Left ventricle myocardium inferior (tissue), 1 donor: ENCODE results near the gene UST. TPM values are rescaled to one million over a fixed set of nuclear protein-coding genes. Genes with fewer than 3 reads are reported as not detected.

ENCODE experiments used
- DNase-seq: peaks from one replicate; pipeline ENCODE4 v3.0.0-alpha.2; 2020
- H3K27ac ChIP-seq: fragments of 200-600 bp; replicated peaks from 2 replicates; pipeline ENCODE4 v1.8.0; 2021
- H3K27me3 ChIP-seq: fragments of 200-600 bp; 2 replicates; pipeline ENCODE4 v1.8.0; 2021; ENCODE audit warnings: low read depth
- H3K36me3 ChIP-seq: fragments of 200-600 bp; 2 replicates; pipeline ENCODE4 v1.8.0; 2021
- H3K4me1 ChIP-seq: fragments of 200-600 bp; 2 replicates; pipeline ENCODE4 v1.8.0; 2021
- H3K4me3 ChIP-seq: fragments of 200-600 bp; 2 replicates; pipeline ENCODE4 v1.8.0; 2021; ENCODE audit warnings: mild to moderate bottlenecking, moderate library complexity
- H3K9me3 ChIP-seq: fragments of 200-600 bp; replicated peaks from 2 replicates; pipeline ENCODE4 v1.8.0; 2021
- intact Hi-C: fragments of 100-400 bp; cut with micrococcal nuclease; formaldehyde crosslinking; loops from one replicate; pipeline ENCODE4 v1.11.0; 2022
- total RNA-seq: library from RNA; stranded (reverse); fragmentation: NEBNext Ultra II Directional; extraction: Animal tissue kit (Norgen Biotek cat#: 25700); gene quantifications from one replicate; pipeline ENCODE4 v1.2.1, GENCODE V29; 2021
- TF ChIP-seq, protein P1 (sequence below): fragments of 200-600 bp; IDR thresholded peaks from 2 replicates; pipeline ENCODE4 v1.8.0; 2021; ENCODE audit warnings: antibody characterized with exemption, mild to moderate bottlenecking, borderline replicate concordance
- donor health status: DM: no; HTN: yes; CAD: no; lungs with severe emphysema.

Gene UST
- total RNA-seq, 1 donor from 2014 or later, result 3.3 TPM

- H3K27ac ChIP-seq, result no peak overlapping the region
- intact Hi-C loops, result no loop called here
- H3K27me3 ChIP-seq, result no peaks in the 10 kb centered on the region
- TF ChIP-seq, protein P1, sequence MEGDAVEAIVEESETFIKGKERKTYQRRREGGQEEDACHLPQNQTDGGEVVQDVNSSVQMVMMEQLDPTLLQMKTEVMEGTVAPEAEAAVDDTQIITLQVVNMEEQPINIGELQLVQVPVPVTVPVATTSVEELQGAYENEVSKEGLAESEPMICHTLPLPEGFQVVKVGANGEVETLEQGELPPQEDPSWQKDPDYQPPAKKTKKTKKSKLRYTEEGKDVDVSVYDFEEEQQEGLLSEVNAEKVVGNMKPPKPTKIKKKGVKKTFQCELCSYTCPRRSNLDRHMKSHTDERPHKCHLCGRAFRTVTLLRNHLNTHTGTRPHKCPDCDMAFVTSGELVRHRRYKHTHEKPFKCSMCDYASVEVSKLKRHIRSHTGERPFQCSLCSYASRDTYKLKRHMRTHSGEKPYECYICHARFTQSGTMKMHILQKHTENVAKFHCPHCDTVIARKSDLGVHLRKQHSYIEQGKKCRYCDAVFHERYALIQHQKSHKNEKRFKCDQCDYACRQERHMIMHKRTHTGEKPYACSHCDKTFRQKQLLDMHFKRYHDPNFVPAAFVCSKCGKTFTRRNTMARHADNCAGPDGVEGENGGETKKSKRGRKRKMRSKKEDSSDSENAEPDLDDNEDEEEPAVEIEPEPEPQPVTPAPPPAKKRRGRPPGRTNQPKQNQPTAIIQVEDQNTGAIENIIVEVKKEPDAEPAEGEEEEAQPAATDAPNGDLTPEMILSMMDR, result no peak
- no peak overlapping the region for H3K4me3 ChIP-seq
- H3K4me1 ChIP-seq, result peaks cover 17% of the 10 kb centered on the region
- H3K36me3 ChIP-seq, result no peaks in the 10 kb centered on the region
- H3K9me3 ChIP-seq, result no peaks in the 10 kb centered on the region
- DNase-seq, result no peak
Observed at GRCh38 chr6:148885136-148885865, 138.5 kb downstream of the UST start.

DNA sequence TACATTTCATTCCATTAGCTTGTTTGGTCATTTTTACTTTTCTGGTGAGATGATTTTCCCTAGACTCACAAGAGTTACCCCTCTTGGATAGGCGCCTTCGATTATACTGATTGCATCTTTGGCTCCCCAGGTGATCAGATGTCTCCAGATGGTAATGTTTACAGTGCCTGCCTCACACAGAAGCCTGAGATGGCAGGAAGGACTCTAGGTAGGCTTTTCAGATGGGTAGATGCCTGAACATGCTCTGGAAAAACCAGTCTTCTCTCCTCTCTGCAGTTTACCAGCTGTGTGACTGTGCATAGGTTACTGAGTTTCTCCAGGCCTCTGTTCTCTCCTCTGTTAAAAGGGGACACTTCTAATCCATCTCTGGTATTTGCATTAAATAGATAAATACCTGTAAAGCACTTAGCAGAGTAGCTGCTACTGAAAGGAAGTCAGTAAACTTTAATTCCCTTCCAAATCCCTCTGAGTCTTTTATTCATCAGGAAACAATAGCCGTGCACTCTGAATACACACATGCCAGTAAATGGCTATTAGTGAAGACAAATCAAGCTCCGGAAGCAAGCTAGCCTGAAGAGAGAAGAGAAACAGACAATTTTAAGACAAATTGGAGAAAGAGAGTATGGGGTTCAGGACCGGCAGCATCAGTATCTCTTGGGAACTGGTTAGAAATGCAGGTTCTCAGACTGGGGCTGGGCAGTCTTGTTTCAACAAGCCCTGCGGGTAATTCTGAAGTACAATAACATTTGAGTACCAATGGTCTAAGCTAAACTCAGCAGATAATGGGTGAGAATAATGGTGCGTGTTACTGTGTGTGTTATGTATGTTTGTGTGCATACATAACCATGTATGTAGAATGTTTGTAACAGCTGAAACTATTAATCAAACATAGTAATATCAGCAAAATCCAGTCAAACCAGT, 139.4 kb downstream of the UST start:
- H3K36me3 ChIP-seq, result no peaks in the 10 kb centered on the region
- H3K27ac ChIP-seq, result no peak overlapping the region
- H3K4me3 ChIP-seq, result no peak overlapping the region
- H3K9me3 ChIP-seq, result no peaks in the 10 kb centered on the region
- H3K4me1 ChIP-seq, result peaks cover 20% of the 10 kb centered on the region
- H3K27me3 ChIP-seq, result no peaks in the 10 kb centered on the region
- intact Hi-C loops, result no loop called here
- TF ChIP-seq, protein P1, result no peak
- DNase-seq, result no peak

- Histone ChIP-seq H3K27me3 (no peaks in the 10 kb centered on the region), H3K36me3 (no peaks in the 10 kb centered on the region), H3K4me3 (no peak overlapping the region), H3K9me3 (no peaks in the 10 kb centered on the region), H3K4me1 (peaks cover 26% of the 10 kb centered on the region), H3K27ac (no peak overlapping the region)
- intact Hi-C loops, result no loop called here
- TF ChIP-seq, protein P1, result no peak
- DNase-seq, result no peak
Observed at GRCh38 chr6:148887181-148887580, 140.4 kb downstream of the UST start.

GRCh38 chr6:148888856-148889255, 142.0 kb downstream of the UST start:
- H3K27me3 ChIP-seq, result no peaks in the 10 kb centered on the region
- intact Hi-C loops, result no loop called here
- H3K27ac ChIP-seq, result no peak overlapping the region
- H3K4me1 ChIP-seq, result peaks cover 26% of the 10 kb centered on the region
- no peaks in the 10 kb centered on the region for H3K36me3 ChIP-seq
- no peak overlapping the region for H3K4me3 ChIP-seq
- H3K9me3 ChIP-seq, result no peaks in the 10 kb centered on the region
- TF ChIP-seq, protein P1, result no peak
- no peak for DNase-seq

DNA sequence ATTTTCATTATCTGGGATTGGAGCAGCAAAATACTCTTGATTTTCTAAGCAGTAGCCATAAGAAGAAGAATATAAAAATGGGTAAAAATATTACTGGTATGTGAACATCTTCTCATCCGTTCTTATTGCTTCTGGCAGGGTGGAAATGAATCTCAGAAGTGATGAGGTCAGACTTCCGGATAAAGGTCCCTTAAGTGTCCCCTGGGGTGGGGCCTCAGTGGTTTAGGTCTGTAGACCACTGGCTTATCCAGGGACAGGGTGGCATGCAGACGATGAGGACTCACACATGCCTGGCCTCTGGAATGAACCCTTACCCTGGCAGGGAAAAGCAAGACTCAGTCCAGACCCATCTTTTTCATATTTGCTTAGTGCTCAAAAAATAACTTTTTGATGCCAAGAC, 143.3 kb downstream of the UST start:
- H3K4me1 ChIP-seq, result peaks cover 26% of the 10 kb centered on the region
- H3K36me3 ChIP-seq, result no peaks in the 10 kb centered on the region
- H3K9me3 ChIP-seq, result no peaks in the 10 kb centered on the region
- H3K27ac ChIP-seq, result peak overlapping the region; percentile 36
- H3K4me3 ChIP-seq, result no peak overlapping the region
- TF ChIP-seq, protein P1, result no peak
- no peak for DNase-seq
- intact Hi-C loops, result no loop called here
- H3K27me3 ChIP-seq, result no peaks in the 10 kb centered on the region
